Inferior parietal cortex (tissue), 1 donor: ENCODE data around the gene ERBB2.
A peak's percentile ranks its signal among the peaks of the same experiment; 100 is the strongest.
"Not testable (repeated sequence)": the region's sequence is repeated elsewhere in the genome, so short reads cannot be mapped to it uniquely, and the experiment has no call there.

Experiments
- DNase-seq: peaks from one replicate; pipeline ENCODE4 v3.0.0-alpha.2; 2016; ENCODE audit errors: extremely low spot score

ERBB2 gene

DNA sequence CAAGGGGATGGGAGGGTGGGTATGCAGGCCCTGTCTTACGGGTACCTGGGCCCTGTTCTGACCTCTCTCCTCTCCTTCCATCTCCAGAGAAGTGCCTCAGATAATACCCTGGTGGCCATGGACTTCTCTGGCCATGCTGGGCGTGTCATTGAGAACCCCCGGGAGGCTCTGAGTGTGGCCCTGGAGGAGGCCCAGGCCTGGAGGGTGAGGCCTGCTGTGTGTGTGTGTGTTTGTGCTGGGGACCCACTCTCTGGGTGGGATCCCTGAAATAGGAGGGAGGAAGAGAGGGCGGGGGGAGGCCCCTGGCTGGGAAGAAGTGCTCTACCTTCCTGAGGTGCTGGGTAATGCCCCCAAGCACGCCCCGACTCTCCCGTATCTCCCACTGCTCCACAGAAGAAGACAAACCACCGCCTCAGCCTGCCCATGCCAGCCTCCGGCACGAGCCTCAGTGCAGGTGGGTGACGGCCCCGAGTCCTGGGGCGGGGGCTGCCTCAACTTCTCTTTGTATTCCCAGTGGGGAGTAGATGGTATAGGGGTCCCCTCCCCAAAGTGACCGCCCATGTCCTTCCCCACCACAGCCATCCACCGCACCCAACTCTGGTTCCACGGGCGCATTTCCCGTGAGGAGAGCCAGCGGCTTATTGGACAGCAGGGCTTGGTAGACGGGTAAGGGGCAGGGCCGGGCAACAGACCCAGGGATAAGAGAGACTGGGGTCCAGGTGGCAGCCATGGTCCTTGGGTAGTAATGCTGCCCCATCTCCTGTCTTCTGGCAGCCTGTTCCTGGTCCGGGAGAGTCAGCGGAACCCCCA, 45.7 kb downstream of the ERBB2 start:
- no peak for DNase-seq

DNA sequence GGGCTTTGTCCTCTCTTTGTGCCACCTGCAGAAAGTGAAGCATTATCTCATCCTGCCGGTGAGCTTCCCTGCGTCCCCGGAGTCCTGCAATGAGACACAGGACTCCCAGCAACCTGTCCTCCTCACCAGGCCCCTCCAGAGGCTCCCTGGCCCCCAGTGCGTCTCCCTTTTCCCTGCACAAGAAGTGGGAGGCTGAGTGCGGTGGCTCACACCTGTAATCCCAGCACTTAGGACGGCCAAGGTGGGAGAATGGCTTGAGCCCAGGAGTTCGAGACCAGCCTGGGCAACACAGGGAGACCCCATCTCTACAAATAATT, 46.2 kb downstream of the ERBB2 start:
- no peak for DNase-seq

DNA sequence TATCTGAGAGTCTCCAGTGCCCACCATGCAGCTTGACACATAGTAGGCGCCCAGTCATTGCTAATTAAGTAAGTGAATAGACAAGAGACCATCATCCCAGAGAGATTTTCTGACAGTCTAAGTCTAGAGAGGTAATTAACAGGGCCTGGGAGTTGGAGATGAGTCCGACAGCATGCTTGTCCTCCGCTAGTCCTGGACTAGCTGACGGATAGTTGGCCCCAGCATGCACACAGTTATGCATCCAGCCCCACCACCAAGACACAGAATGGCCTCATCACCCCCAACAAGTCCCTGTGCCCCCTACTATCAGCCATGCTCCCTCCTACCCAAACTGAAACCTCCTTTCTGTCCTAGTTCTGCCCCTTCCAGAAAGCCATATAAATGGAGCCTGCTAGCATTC, 47.9 kb downstream of the ERBB2 start:
- DNase-seq = no peak

- DNase-seq = not testable (repeated sequence)
Measured at GRCh38 chr17:39748444-39749034, 48.7 kb downstream of the ERBB2 start.

DNA sequence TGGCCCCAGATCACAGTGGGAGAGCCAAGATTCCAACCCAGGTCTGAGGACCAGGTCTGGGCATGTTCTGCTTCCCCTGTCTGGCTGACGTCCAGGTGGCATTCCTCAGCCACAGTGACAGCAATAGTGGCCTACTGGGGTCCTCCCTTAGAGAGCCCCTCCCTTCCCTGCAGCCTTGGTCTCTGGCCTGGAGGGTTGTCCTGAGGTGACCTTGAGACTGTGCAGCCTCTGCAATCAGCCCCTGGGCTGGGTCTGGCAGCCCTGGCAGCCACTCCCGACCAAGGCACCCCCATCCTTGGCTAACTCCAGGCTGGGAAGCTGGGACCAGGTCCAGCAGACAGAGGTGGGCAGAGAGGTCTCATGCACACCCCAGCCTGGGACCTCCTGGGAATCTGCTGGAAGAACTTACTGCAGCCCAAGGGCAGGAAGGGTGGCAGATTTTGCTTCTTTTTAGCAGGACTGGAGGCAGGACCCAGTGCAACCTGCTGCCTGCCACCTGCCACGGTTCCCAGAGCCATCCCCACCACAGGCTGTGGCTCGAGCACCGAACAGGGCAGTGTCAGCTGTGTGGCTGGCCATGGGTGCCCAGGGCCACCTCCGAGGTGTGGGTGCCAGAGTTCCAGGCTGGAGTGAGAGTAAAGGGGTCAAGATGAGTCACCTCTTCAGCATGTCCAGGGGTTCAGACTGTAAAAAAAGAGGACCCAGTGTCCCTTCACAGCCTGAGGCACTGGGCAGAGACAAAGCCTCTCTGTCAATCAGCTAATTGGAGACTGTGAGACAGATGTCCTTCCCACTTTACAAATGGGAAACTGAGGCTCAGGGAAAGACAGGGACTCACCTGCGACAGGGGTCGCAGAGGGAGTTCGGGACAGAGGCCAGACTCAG, 50.5 kb downstream of the ERBB2 start:
- no peak for DNase-seq

GRCh38 chr17:39751016-39751543, 51.2 kb downstream of the ERBB2 start:
- DNase-seq = no peak

GRCh38 chr17:39751637-39752036, 51.8 kb downstream of the ERBB2 start:
- no peak for DNase-seq

- no peak for DNase-seq
Measured at GRCh38 chr17:39752241-39752881, 52.5 kb downstream of the ERBB2 start.

DNA sequence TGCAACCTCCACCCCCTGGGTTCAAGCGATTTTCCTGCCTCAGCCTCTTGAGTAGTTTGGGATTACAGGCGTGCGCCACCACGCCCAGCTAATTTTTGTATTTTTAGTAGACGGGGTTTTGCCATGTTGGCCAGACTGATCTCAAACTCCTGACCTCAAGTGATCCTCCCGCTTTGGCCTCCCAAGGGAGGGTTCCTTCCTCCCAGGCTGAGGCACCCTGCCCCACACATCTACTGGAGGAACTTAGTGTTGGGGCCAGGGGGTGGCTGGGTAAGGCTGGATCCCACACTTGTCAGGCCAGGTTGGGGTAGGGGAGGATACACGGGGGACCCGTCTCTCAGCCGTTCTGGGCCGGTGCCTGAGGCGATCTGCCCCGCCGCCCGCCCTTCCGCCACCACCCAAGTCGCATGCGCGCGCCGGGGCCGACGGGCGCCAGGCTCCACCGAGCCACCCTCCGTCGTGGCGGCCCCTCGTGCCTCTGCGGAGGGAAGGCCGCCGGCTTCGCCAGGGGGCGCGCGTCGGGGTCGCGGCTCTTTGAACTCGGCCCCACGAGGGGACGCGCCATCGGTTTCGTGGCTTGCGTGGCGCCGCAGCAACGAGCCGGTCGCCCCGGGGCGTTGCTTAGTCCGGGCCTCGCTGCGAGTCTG, 53.8 kb downstream of the ERBB2 start:
- DNase-seq = no peak

- peak; percentile 83 for DNase-seq
Measured at GRCh38 chr17:39754161-39754957, 54.5 kb downstream of the ERBB2 start.

GRCh38 chr17:39754958-39755553, 55.2 kb downstream of the ERBB2 start:
- no peak for DNase-seq

GRCh38 chr17:39755554-39756379, 55.9 kb downstream of the ERBB2 start:
- DNase-seq = no peak

DNA sequence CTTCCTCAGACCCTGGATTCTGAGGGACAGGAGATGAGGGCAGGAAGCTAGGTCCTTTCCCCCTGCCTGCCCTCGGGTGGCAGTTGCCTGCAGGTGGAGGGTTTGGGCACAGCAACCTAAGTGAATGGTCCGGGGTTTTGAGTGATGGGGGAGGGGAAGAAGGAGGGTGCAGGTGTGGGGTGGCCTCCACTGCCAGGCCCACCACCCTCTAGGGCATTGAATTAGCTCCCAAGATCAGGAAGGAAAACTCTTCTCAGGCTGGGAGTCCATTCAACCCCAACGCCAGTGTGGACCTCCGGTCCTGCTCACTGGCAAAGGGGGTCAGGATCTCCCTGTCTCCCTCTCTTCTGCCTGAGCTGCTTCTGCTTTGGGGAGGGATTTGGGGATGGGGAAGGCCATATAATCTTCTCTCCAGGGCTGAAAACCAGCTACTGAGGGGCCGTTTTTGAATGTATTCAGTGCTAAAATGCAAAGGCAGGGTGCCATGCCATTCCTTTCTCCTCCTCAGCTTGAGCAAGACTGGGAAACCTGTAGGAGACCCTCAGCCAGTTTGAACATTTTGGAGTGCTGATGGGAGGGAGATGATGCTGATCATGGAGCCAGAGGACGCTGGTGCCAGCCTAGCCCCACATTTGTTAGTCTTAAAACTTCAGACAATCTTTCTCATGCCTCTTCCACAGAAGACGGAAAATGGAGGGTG, 56.7 kb downstream of the ERBB2 start:
- DNase-seq = no peak

GRCh38 chr17:39757176-39757662, 57.4 kb downstream of the ERBB2 start:
- DNase-seq = no peak

DNA sequence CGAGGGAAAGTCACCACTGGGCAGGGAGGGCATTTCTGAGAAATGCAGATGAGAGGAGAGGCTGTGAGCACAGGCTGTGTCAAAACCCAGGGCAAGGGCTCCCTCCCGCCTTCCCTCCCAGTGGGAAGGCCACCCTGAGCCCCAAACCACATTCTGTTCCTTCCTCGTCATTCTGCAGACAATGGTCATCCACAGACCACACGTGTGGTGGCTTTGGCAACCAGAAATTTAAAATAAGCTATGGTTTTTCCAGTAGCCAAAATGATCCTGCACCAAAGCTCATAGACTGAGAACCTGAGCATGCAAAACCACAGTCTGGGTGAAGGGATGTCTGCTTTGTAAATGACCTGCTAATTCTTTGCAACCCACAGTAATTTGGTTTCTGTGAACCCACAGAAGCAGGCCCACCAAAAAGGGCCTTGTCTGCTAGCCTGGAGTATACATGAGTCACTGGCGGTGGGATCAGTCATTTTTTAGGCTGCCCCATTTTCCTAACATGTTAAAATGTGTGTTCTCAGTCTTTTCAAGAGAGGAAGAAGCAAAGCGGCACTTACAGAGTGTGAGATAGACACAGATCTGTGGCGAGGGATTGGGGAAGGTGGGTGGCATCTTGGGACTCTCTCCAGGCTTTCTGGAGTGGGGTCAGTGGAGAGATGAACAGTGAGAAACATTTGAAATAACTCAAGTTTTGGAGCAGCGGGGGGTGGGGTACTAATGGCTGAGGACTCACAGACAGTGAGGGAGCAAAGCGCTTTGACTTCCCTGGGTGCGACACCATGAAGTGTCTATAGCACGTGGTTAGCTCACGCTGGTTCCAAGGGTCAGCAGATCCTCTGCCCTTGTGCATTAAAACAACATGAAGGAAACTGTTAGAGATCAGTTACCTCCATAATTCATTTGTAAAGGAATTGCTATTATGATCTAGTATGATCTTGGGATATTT, 58.3 kb downstream of the ERBB2 start:
- no peak for DNase-seq

DNA sequence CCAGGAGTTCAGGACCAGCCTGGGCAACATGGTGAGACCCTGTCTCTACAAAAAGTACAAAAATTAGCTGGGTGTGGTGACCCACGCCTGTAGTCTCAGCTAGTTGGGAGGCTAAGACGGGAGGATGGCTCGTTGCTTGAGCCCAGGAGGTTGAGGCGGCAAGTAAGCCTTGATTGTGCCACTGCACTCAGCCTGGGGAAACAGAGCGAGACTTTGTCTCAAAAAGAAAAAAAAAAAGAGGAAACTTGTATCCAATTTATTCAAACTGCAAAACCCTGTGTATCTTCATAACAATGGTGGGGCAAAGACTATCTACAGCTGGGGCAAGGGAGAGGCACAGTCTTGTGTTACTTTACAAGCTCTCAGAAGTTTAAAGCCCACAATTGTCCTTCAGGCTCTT, 59.3 kb downstream of the ERBB2 start:
- no peak for DNase-seq

GRCh38 chr17:39761861-39762496, 62.1 kb downstream of the ERBB2 start:
- DNase-seq = no peak
